H1 (cell line): ENCODE measurements around the gene LHPP. TPM values are rescaled to one million over a fixed set of nuclear protein-coding genes. Genes with fewer than 3 reads are reported as not detected.

Source experiments
- CTCF ChIA-PET: fragments of 300-600 bp; sonication (Branson Sonifier 250); formaldehyde crosslinking; loops from one replicate; lab custom pipeline; 2021; ENCODE audit not compliant: partially characterized antibody; lab: Charles Lee
- POLR2A ChIA-PET: fragments of 300-600 bp; sonication (Branson Sonifier 250); formaldehyde crosslinking; loops from one replicate; lab custom pipeline; 2021; ENCODE audit warnings: inconsistent platforms; ENCODE audit not compliant: partially characterized antibody; lab: Charles Lee
- DNase-seq, 2 experiments: peaks; one replicate each; pipeline versions ENCODE4 v3.0.0 to v3.0.0-alpha.2; 2010 to 2022; ENCODE audit warnings: low spot score in 2 of 2, low read depth in 1 of 2, mixed read lengths in 1 of 2
- FAIRE-seq: peaks from 2 replicates; lab custom pipeline; 2011; peaks lifted over from hg19 to GRCh38; lab: Jason Lieb, UNC
- H2AFZ ChIP-seq: 2 replicates; pipeline ENCODE4 v1.8.1; 2012; ENCODE audit warnings: low read length, inconsistent platforms
- H2AK5ac ChIP-seq: 2 replicates; pipeline ENCODE4 v1.6.1; 2013; ENCODE audit warnings: low read depth, low read length
- H2BK120ac ChIP-seq: replicated peaks from 2 replicates; pipeline ENCODE3; 2013; ENCODE audit warnings: low read depth, low read length, inconsistent platforms
- H2BK12ac ChIP-seq: 2 replicates; pipeline ENCODE4 v1.6.1; 2013; ENCODE audit warnings: low read depth, low read length
- H2BK15ac ChIP-seq: 2 replicates; pipeline ENCODE4 v1.6.1; 2013; ENCODE audit warnings: low read length
- H2BK20ac ChIP-seq: 2 replicates; pipeline ENCODE4 v1.6.1; 2013; ENCODE audit warnings: low read length
- H2BK5ac ChIP-seq: 2 replicates; pipeline ENCODE4 v1.6.1; 2013; ENCODE audit warnings: low read depth, low read length
- H3K14ac ChIP-seq: 2 replicates; pipeline ENCODE4 v1.6.1; 2013; ENCODE audit warnings: inconsistent platforms; ENCODE audit not compliant: insufficient read length
- H3K18ac ChIP-seq: 2 replicates; pipeline ENCODE4 v1.6.1; 2013; ENCODE audit warnings: low read length; ENCODE audit errors: extremely low read depth
- H3K23ac ChIP-seq: 2 replicates; pipeline ENCODE4 v1.6.1; 2013; ENCODE audit warnings: inconsistent platforms; ENCODE audit not compliant: insufficient read length
- H3K23me2 ChIP-seq: 2 replicates; pipeline ENCODE4 v1.6.1; 2013; ENCODE audit warnings: low read depth, low read length
- H3K27ac ChIP-seq: 2 replicates; pipeline ENCODE4 v1.6.1; 2011; ENCODE audit warnings: low read depth, low read length, inconsistent platforms
- H3K27me3 ChIP-seq, 4 experiments: replicated peaks in 1 of 4; 1 replicate in 1 of 4; 2 replicates in 3 of 4; pipeline versions ENCODE4 v1.6.1 to v1.8.1; 2011 to 2013; ENCODE audit warnings: low read length in 3 of 4, mild to moderate bottlenecking in 3 of 4, inconsistent platforms in 2 of 4, mixed read lengths in 2 of 4, moderate library complexity in 1 of 4; ENCODE audit not compliant: control insufficient read depth in 3 of 4, insufficient read depth in 3 of 4; ENCODE audit errors: extremely low read depth in 1 of 4
- H3K36me3 ChIP-seq, 4 experiments: 2 replicates each; pipeline versions ENCODE4 v1.6.1 to v1.8.1; 2011 to 2013; ENCODE audit warnings: mild to moderate bottlenecking in 4 of 4, low read length in 3 of 4, moderate library complexity in 2 of 4, control low read depth in 1 of 4, inconsistent platforms in 1 of 4; ENCODE audit not compliant: insufficient read depth in 4 of 4, control insufficient read depth in 2 of 4
- H3K4ac ChIP-seq: replicated peaks from 2 replicates; pipeline ENCODE3; 2013; ENCODE audit warnings: low read length, low read depth, mixed read lengths, inconsistent platforms; ENCODE audit not compliant: insufficient read length
- H3K4me1 ChIP-seq, 4 experiments: replicated peaks in 1 of 4; 1 replicate in 1 of 4; 2 replicates in 3 of 4; pipeline versions ENCODE4 v1.6.1 to v1.8.1; 2011 to 2013; ENCODE audit warnings: low read length in 3 of 4, inconsistent platforms in 2 of 4, mixed read lengths in 1 of 4; ENCODE audit not compliant: insufficient read depth in 4 of 4, control insufficient read depth in 3 of 4
- H3K4me2 ChIP-seq, 2 experiments: 2 replicates each; pipeline versions ENCODE4 v1.6.1 to v1.8.1; 2011 to 2013; ENCODE audit warnings: low read depth in 2 of 2, low read length in 2 of 2, control low read depth in 1 of 2, inconsistent platforms in 1 of 2, mild to moderate bottlenecking in 1 of 2; ENCODE audit not compliant: insufficient read depth in 1 of 2
- H3K4me3 ChIP-seq, 4 experiments: fragments of 200-600, 300-600 bp in 1 of 4; sonication (generic), shearing (Covaris generic), sonication (Bioruptor Twin) in 1 of 4; 2 replicates each; pipeline versions ENCODE4 v1.5.1 to v1.8.1; 2011 to 2016; ENCODE audit warnings: low read length in 4 of 4, low read depth in 3 of 4, control low read depth in 2 of 4, inconsistent platforms in 2 of 4, mild to moderate bottlenecking in 2 of 4, mixed read lengths in 1 of 4, moderate library complexity in 1 of 4; ENCODE audit not compliant: insufficient read depth in 2 of 4; ENCODE audit errors: extremely low read depth in 1 of 4
- H3K56ac ChIP-seq: replicated peaks from 2 replicates; pipeline ENCODE3; 2013; ENCODE audit warnings: low read depth, mild to moderate bottlenecking, mixed read lengths, low read length, inconsistent platforms; ENCODE audit not compliant: insufficient read length
- H3K79me1 ChIP-seq: 2 replicates; pipeline ENCODE4 v1.6.1; 2013; ENCODE audit warnings: low read depth, low read length, control low read depth
- H3K79me2 ChIP-seq, 2 experiments: 2 replicates each; pipeline versions ENCODE4 v1.6.1 to v1.8.1; 2012 to 2013; ENCODE audit warnings: low read length in 2 of 2, mild to moderate bottlenecking in 2 of 2, inconsistent platforms in 1 of 2; ENCODE audit not compliant: insufficient read depth in 2 of 2, control insufficient read depth in 1 of 2
- H3K9ac ChIP-seq, 4 experiments: replicated peaks in 1 of 4; 1 replicate in 1 of 4; 2 replicates in 3 of 4; pipeline versions ENCODE4 v1.6.1 to v1.8.1; 2011 to 2013; ENCODE audit warnings: low read depth in 3 of 4, low read length in 3 of 4, control low read depth in 2 of 4, mild to moderate bottlenecking in 2 of 4, moderate library complexity in 2 of 4, inconsistent platforms in 1 of 4; ENCODE audit errors: extremely low read depth in 1 of 4
- H3K9me3 ChIP-seq, 2 experiments: 2 replicates each; pipeline versions ENCODE4 v1.6.1 to v1.8.1; 2012 to 2013; ENCODE audit warnings: mild to moderate bottlenecking in 2 of 2, moderate library complexity in 2 of 2, control low read depth in 1 of 2, inconsistent platforms in 1 of 2, low read depth in 1 of 2, low read length in 1 of 2, mixed read lengths in 1 of 2; ENCODE audit not compliant: insufficient read depth in 2 of 2
- H4K20me1 ChIP-seq, 2 experiments: replicated peaks in 1 of 2; 2 replicates each; pipeline versions ENCODE3 to v1.8.1; 2011 to 2013; ENCODE audit warnings: inconsistent platforms in 2 of 2, low read length in 2 of 2, mild to moderate bottlenecking in 1 of 2; ENCODE audit not compliant: insufficient read depth in 2 of 2, control insufficient read depth in 1 of 2
- H4K5ac ChIP-seq: 2 replicates; pipeline ENCODE4 v1.6.1; 2013; ENCODE audit warnings: low read length, low read depth, mixed read lengths, inconsistent platforms; ENCODE audit not compliant: insufficient read length
- H4K8ac ChIP-seq: 2 replicates; pipeline ENCODE4 v1.8.0; 2013; ENCODE audit warnings: mild to moderate bottlenecking, moderate library complexity, low read length, inconsistent platforms; ENCODE audit not compliant: insufficient read depth; ENCODE audit errors: extremely low read depth
- H4K91ac ChIP-seq: replicated peaks from 2 replicates; pipeline ENCODE3; 2013; ENCODE audit warnings: low read length, mixed read lengths, inconsistent platforms; ENCODE audit not compliant: insufficient read length
- HDAC6 ChIP-seq: IDR thresholded peaks from one replicate; pipeline ENCODE4 v1.7.1; 2012; ENCODE audit warnings: low read depth, mild to moderate bottlenecking, inconsistent platforms, low read length, moderate library complexity
- NANOG ChIP-seq: IDR thresholded peaks from 2 replicates; pipeline ENCODE4 v1.6.1; 2011; ENCODE audit warnings: low read length, low read depth, mild to moderate bottlenecking, inconsistent platforms; ENCODE audit not compliant: insufficient read depth, poor library complexity, severe bottlenecking
- POU5F1 ChIP-seq: IDR thresholded peaks from 2 replicates; pipeline ENCODE4 v1.6.1; 2011; ENCODE audit warnings: low read depth, mild to moderate bottlenecking, low read length, moderate library complexity
- SIN3A ChIP-seq, 2 experiments: IDR thresholded peaks in 1 of 2; conservative IDR thresholded peaks in 1 of 2; 2 replicates each; pipeline ENCODE4 v1.6.1; 2011 to 2012; ENCODE audit warnings: low read length in 2 of 2, improper control_type of control experiment in 1 of 2, low read depth in 1 of 2, mild to moderate bottlenecking in 1 of 2
- TBP ChIP-seq: IDR thresholded peaks from 2 replicates; pipeline ENCODE4 v1.6.1; 2011; ENCODE audit warnings: low read depth, low read length, improper control_type of control experiment
- TCF12 ChIP-seq: IDR thresholded peaks from 2 replicates; pipeline ENCODE4 v1.6.1; 2011; ENCODE audit warnings: low read depth, mild to moderate bottlenecking, low read length
- TEAD4 ChIP-seq: IDR thresholded peaks from 2 replicates; pipeline ENCODE4 v1.6.1; 2012; ENCODE audit warnings: low read depth, low read length, inconsistent platforms, mixed read lengths
- USF2 ChIP-seq: IDR thresholded peaks from 2 replicates; pipeline ENCODE4 v1.6.1; 2011; ENCODE audit warnings: low read length, improper control_type of control experiment
- YY1 ChIP-seq: IDR thresholded peaks from 2 replicates; pipeline ENCODE4 v1.6.1; 2011; ENCODE audit warnings: low read depth, mild to moderate bottlenecking, low read length
- ZNF274 ChIP-seq: IDR thresholded peaks from 2 replicates; pipeline ENCODE4 v1.7.0; 2012; ENCODE audit warnings: low read length, borderline replicate concordance; ENCODE audit errors: extremely low read depth
- WGBS, 2 experiments: shearing (Covaris generic) in 1 of 2; methylation state at CpG; one replicate each; pipeline versions ENCODE4 v1.1.6 to v1.1.7; 2013 to 2015; ENCODE audit warnings: low lambda C conversion rate in 2 of 2, mixed read lengths in 2 of 2, inconsistent platforms in 1 of 2, low coverage in 1 of 2, missing lambda C conversion rate in 1 of 2; ENCODE audit not compliant: insufficient replicate concordance in 2 of 2, insufficient coverage in 1 of 2, insufficient read length in 1 of 2; ENCODE audit errors: extremely low coverage in 1 of 2, missing lambda C conversion rate in 1 of 2; 5-methylcytosine and 5-hydroxymethylcytosine counted together
- polyA plus RNA-seq, 7 experiments: library from polyadenylated mRNA; depleted of rRNA in 3 of 7; stranded (reverse) in 5 of 7; unstranded in 2 of 7; fragments of >200 nt in 5 of 7; fragments of 200-250 nt in 2 of 7; gene quantifications; 1 replicate in 5 of 7; 2 replicates in 1 of 7; 4 replicates in 1 of 7; pipeline versions ENCODE4 v1.2.1 to v1.2.3, GENCODE V29; 2011 to 2013; ENCODE audit warnings: missing spikeins in 2 of 7, mixed read lengths in 2 of 7
- total RNA-seq: library from RNA; stranded (reverse); fragmentation: NEBNext Ultra II Directional; extraction: Animal tissue kit (Norgen Biotek cat#: 25700); gene quantifications from 2 replicates; pipeline ENCODE4 v1.2.1, GENCODE V29; 2021

The LHPP gene
- total and polyA plus RNA-seq, 2 of the 8 experiments (the other 6 are each of a cell fraction or from before 2014, with no cell fraction given), result 26.0 to 45.0 TPM

DNA sequence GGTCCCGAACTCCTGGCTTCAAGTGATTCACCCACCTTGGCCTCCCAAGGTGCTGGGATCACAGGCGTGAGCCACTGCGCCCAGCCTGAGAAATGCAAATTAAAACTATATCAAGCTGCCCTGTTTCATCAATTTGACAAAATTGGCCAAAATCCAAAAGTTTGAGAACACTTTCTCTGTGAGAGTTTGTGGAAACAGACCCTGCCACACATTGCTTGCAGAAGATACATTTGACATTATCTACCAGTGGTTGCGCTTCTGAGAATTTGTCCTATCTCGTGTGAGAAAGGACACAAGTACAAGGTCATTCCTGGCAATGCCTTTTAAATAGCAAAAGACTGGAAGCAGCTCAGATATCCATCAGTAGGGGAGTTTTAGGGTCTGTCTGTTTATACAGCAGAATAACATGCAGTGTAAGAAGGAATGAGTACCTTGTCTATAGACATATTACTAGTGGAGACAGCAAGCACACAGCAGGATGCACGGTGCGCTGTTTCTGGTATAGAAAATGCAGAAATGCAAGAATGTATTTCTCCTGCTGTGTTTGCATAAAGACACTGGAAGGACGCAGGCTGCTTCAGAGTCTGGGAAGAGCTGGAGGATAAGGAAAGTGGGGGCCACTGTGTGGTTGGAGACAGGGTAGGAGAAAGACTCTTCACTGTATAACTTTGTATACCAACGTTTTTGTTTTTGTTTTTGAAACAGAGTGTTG, 4.3 kb downstream of the LHPP start:
- H3K9ac ChIP-seq, result no peak overlapping the region
- no peak overlapping the region for H4K5ac ChIP-seq
- no peak overlapping the region; the same call in 1 of the 2 replicates for H2AK5ac ChIP-seq
- H3K4me2 ChIP-seq, result peak overlapping the region; percentile 37 to 57
- peaks cover 0 to 15% of the 10 kb centered on the region in 2 experiments; a peak in 2 of 4 replicates for H3K79me2 ChIP-seq
- H2BK20ac ChIP-seq, result no peak overlapping the region
- no peak for DNase-seq
- H3K9me3 ChIP-seq, result no peaks in the 10 kb centered on the region
- 0 out of 2 replicates have a peak overlapping the region, but pooled peaks have one; percentile 3 for H2BK12ac ChIP-seq
- peaks cover 3% of the 10 kb centered on the region for H3K79me1 ChIP-seq
- H2AFZ ChIP-seq, result no peak overlapping the region
- FAIRE-seq, result peak; percentile 55
- H3K14ac ChIP-seq, result no peak overlapping the region
- peak overlapping the region; percentile 21; the same call in 1 of the 2 replicates for H2BK5ac ChIP-seq
- H2BK15ac ChIP-seq, result no peak overlapping the region
- peaks cover 26 to 54% (median 35%) of the 10 kb centered on the region in 4 experiments for H3K4me1 ChIP-seq
- no peaks in the 10 kb centered on the region for H3K27me3 ChIP-seq
- H4K8ac ChIP-seq, result no peak overlapping the region
- H2BK120ac ChIP-seq, result peak overlapping the region; percentile 52
- H3K4me3 ChIP-seq, result no peak overlapping the region
- H3K23me2 ChIP-seq, result peaks cover 5% of the 10 kb centered on the region; the same call in 1 of the 2 replicates
- H4K91ac ChIP-seq, result no peak overlapping the region
- H4K20me1 ChIP-seq, result peaks cover 0 to 4% of the 10 kb centered on the region in 2 experiments
- 39% methylated on average over 9 of the region's 9 CpGs; no CpG with 5 or more reads in 1 of the 2 experiments for WGBS, 2 experiments
- H3K18ac ChIP-seq, result no peak overlapping the region
- H3K56ac ChIP-seq, result no peak overlapping the region
- 0 out of 8 replicates have a peak, but pooled peaks cover 0 to under 1% (median 0%) of the 10 kb centered on the region in 4 experiments for H3K36me3 ChIP-seq
- ChIA-PET POLR2A (interaction anchor here (0.8 to 2.9 kb wide), 9 partner anchors 12 to 113 kb away, joined by 3 to 20 read pairs (median 3); partner anchors contain the start of genes NKX1-2 and OAT), CTCF (interaction anchor here (0.6 to 1.2 kb wide), 4 partner anchors 12 to 1439 kb away, joined by 3 read pairs; no protein-coding TSS in a partner anchor)
- no peak overlapping the region for H3K4ac ChIP-seq
- H3K27ac ChIP-seq, result no peak overlapping the region
- no peak overlapping the region for H3K23ac ChIP-seq
- TF ChIP-seq ZNF274, result no peak
- TF ChIP-seq HDAC6, result no peak
- peak; percentile 63; the same call in 1 of the 2 replicates for TF ChIP-seq POU5F1
- TF ChIP-seq TBP, result no peak
- no peak for TF ChIP-seq YY1
- peak; percentile 79; the same call in 1 of the 2 replicates for TF ChIP-seq TEAD4
- no peak for TF ChIP-seq NANOG
- no peak for TF ChIP-seq SIN3A (conservative IDR thresholded peaks at IDR 0.05 in 1 of 2, IDR thresholded peaks at IDR 0.05 in 1 of 2; ENCODE audit: low read depth in 1 of 2, low read length in 2 of 2)
- TF ChIP-seq USF2, result no peak
- TF ChIP-seq TCF12, result 0 out of 2 replicates have a peak, but pooled peaks have one; percentile 10
